Tibial nerve (tissue), 4 donors: Measurements from ENCODE around the gene PRKAA2.

Experiments used
- CTCF ChIP-seq, 5 experiments: fragments of 200-600 bp in 3 of 5; fragments of 450-650 bp in 2 of 5; sonication (generic) in 3 of 5; IDR thresholded peaks; one replicate each; pipeline ENCODE4 v1.5.1; 2016 to 2019; ENCODE audit warnings: antibody characterized with exemption in 5 of 5, mild to moderate bottlenecking in 3 of 5, moderate library complexity in 2 of 5
- EP300 ChIP-seq, 2 donors: sonication (generic); formaldehyde crosslinking; IDR thresholded peaks; one replicate each; pipeline ENCODE4 v1.6.1; 2017; ENCODE audit warnings: antibody characterized with exemption in 2 of 2, mild to moderate bottlenecking in 1 of 2
- POLR2A ChIP-seq, 2 donors: fragments of 450-650 bp; IDR thresholded peaks; one replicate each; pipeline ENCODE4 v1.6.1; 2017; ENCODE audit warnings: antibody characterized with exemption in 2 of 2, mild to moderate bottlenecking in 2 of 2, moderate library complexity in 2 of 2

GRCh38 chr1:56647106-56647505, 2.0 kb downstream of the PRKAA2 start:
- TF ChIP-seq CTCF (IDR thresholded peaks at IDR 0.05) (no peak), POLR2A (IDR thresholded peaks at IDR 0.05) (no peak), EP300 (IDR thresholded peaks at IDR 0.05) (no peak)
